H9 (cell line): Measurements from ENCODE around the gene CCNB2. TPM values are rescaled to one million over a fixed set of nuclear protein-coding genes. Genes with fewer than 3 reads are reported as not detected.
"Not testable (repeated sequence)": the region's sequence is repeated elsewhere in the genome, so short reads cannot be mapped to it uniquely, and the experiment has no call there.

Experiments used
- DNase-seq: peaks from one replicate; pipeline ENCODE4 v3.0.0-alpha.2; 2017
- H2AFZ ChIP-seq: one replicate; pipeline ENCODE4 v1.6.1; 2013; ENCODE audit warnings: mild to moderate bottlenecking, low read length, control low read depth, moderate library complexity
- H2AK5ac ChIP-seq: 2 replicates; pipeline ENCODE4 v1.6.1; 2013; ENCODE audit warnings: low read length, control low read depth, mixed read lengths; ENCODE audit not compliant: insufficient read length
- H2BK120ac ChIP-seq: one replicate; pipeline ENCODE4 v1.6.1; 2013; ENCODE audit warnings: low read depth, mild to moderate bottlenecking, low read length, control low read depth, inconsistent platforms; ENCODE audit not compliant: poor library complexity, severe bottlenecking
- H2BK12ac ChIP-seq: 2 replicates; pipeline ENCODE4 v1.6.1; 2013; ENCODE audit warnings: low read length, control low read depth, mixed read lengths, low read depth; ENCODE audit not compliant: insufficient read length
- H2BK15ac ChIP-seq: 2 replicates; pipeline ENCODE4 v1.6.1; 2013; ENCODE audit warnings: low read depth, low read length, control low read depth
- H2BK20ac ChIP-seq: one replicate; pipeline ENCODE4 v1.6.1; 2013; ENCODE audit warnings: low read depth, mild to moderate bottlenecking, low read length, control low read depth, inconsistent platforms; ENCODE audit not compliant: poor library complexity, severe bottlenecking
- H2BK5ac ChIP-seq: 2 replicates; pipeline ENCODE4 v1.6.1; 2013; ENCODE audit warnings: low read length, control low read depth, mixed read lengths; ENCODE audit not compliant: insufficient read length
- H3K14ac ChIP-seq: 2 replicates; pipeline ENCODE4 v1.6.1; 2013; ENCODE audit warnings: low read length, control low read depth; ENCODE audit not compliant: insufficient read depth
- H3K18ac ChIP-seq: 2 replicates; pipeline ENCODE4 v1.6.1; 2013; ENCODE audit warnings: low read depth, mild to moderate bottlenecking, mixed read lengths, low read length, control low read depth; ENCODE audit not compliant: insufficient read length
- H3K23ac ChIP-seq: 2 replicates; pipeline ENCODE4 v1.6.1; 2013; ENCODE audit warnings: low read length, control low read depth, mixed read lengths, low read depth; ENCODE audit not compliant: insufficient read length
- H3K23me2 ChIP-seq: 2 replicates; pipeline ENCODE4 v1.6.1; 2013; ENCODE audit warnings: low read depth, mild to moderate bottlenecking, mixed read lengths, low read length, control low read depth; ENCODE audit not compliant: insufficient read length, poor library complexity, severe bottlenecking
- H3K27ac ChIP-seq: 2 replicates; pipeline ENCODE4 v1.5.1; 2013; ENCODE audit warnings: low read length, control low read depth, mixed read lengths, low read depth; ENCODE audit not compliant: insufficient read length
- H3K27me3 ChIP-seq: 2 replicates; pipeline ENCODE4 v1.6.1; 2013; ENCODE audit warnings: low read length, control low read depth, inconsistent platforms; ENCODE audit not compliant: insufficient read depth
- H3K4ac ChIP-seq: 2 replicates; pipeline ENCODE4 v1.6.1; 2013; ENCODE audit warnings: low read depth, mild to moderate bottlenecking, control low read depth, inconsistent platforms, low read length, moderate library complexity
- H3K4me1 ChIP-seq: 2 replicates; pipeline ENCODE4 v1.6.1; 2013; ENCODE audit warnings: low read length, control low read depth, inconsistent platforms; ENCODE audit not compliant: insufficient read depth
- H3K4me2 ChIP-seq: 2 replicates; pipeline ENCODE4 v1.6.1; 2013; ENCODE audit warnings: low read length, control low read depth, mixed read lengths; ENCODE audit not compliant: insufficient read length, insufficient read depth
- H3K56ac ChIP-seq: 2 replicates; pipeline ENCODE4 v1.6.1; 2013; ENCODE audit warnings: low read depth, mild to moderate bottlenecking, mixed read lengths, low read length, control low read depth; ENCODE audit not compliant: insufficient read length
- H3K79me1 ChIP-seq: 2 replicates; pipeline ENCODE4 v1.6.1; 2013; ENCODE audit warnings: low read depth, mild to moderate bottlenecking, moderate library complexity, low read length, control low read depth, inconsistent platforms; ENCODE audit not compliant: insufficient read depth, poor library complexity, severe bottlenecking
- H3K79me2 ChIP-seq: 2 replicates; pipeline ENCODE4 v1.6.1; 2013; ENCODE audit warnings: low read length, control low read depth, inconsistent platforms; ENCODE audit not compliant: insufficient read depth
- H3K9ac ChIP-seq: 2 replicates; pipeline ENCODE4 v1.6.1; 2013; ENCODE audit warnings: low read length, control low read depth, mixed read lengths; ENCODE audit not compliant: insufficient read length; ENCODE audit errors: extremely low read depth
- H3K9me3 ChIP-seq: one replicate; pipeline ENCODE4 v1.6.1; 2013; ENCODE audit warnings: low read depth, low read length, inconsistent platforms; ENCODE audit not compliant: control insufficient read depth
- H3T11ph ChIP-seq: one replicate; pipeline ENCODE4 v1.6.1; 2013; ENCODE audit warnings: mild to moderate bottlenecking, low read length, control low read depth, inconsistent platforms
- H4K20me1 ChIP-seq: one replicate; pipeline ENCODE4 v1.6.1; 2013; ENCODE audit not compliant: control insufficient read depth, insufficient read length, insufficient read depth
- H4K5ac ChIP-seq: 2 replicates; pipeline ENCODE4 v1.6.1; 2013; ENCODE audit warnings: low read depth, mild to moderate bottlenecking, mixed read lengths, low read length, control low read depth; ENCODE audit not compliant: insufficient read length
- H4K8ac ChIP-seq: replicated peaks from 2 replicates; pipeline ENCODE4 v1.6.1; 2013; ENCODE audit warnings: low read length, control low read depth, mixed read lengths, low read depth; ENCODE audit not compliant: insufficient read length
- H4K91ac ChIP-seq: 2 replicates; pipeline ENCODE4 v1.6.1; 2013; ENCODE audit warnings: low read depth, mild to moderate bottlenecking, moderate library complexity, mixed read lengths, low read length, control low read depth; ENCODE audit not compliant: insufficient read length
- H3K27ac Mint-ChIP-seq, 3 experiments: 2 replicates in 2 of 3; 3 replicates in 1 of 3; pipeline ENCODE4 v1.8.0; 2020 to 2021; ENCODE audit warnings: mixed read lengths in 3 of 3, mild to moderate bottlenecking in 1 of 3, moderate library complexity in 1 of 3
- H3K27me3 Mint-ChIP-seq: 2 replicates; pipeline ENCODE4 v1.8.0; 2021; ENCODE audit warnings: low read depth, mild to moderate bottlenecking, moderate library complexity, mixed read lengths
- H3K36me3 Mint-ChIP-seq, 3 experiments: 2 replicates in 2 of 3; 3 replicates in 1 of 3; pipeline ENCODE4 v1.8.0; 2020 to 2021; ENCODE audit warnings: low read depth in 3 of 3, mixed read lengths in 3 of 3; ENCODE audit not compliant: insufficient read depth in 1 of 3
- H3K4me1 Mint-ChIP-seq, 2 experiments: 2 replicates each; pipeline ENCODE4 v1.8.0; 2020; ENCODE audit warnings: mixed read lengths in 2 of 2
- H3K4me3 Mint-ChIP-seq, 2 experiments: 2 replicates in 1 of 2; 3 replicates in 1 of 2; pipeline ENCODE4 v1.8.0; 2020 to 2021; ENCODE audit warnings: mild to moderate bottlenecking in 2 of 2, mixed read lengths in 2 of 2, moderate library complexity in 1 of 2
- H3K9me3 Mint-ChIP-seq, 2 experiments: 2 replicates in 1 of 2; 3 replicates in 1 of 2; pipeline ENCODE4 v1.8.0; 2020; ENCODE audit warnings: mild to moderate bottlenecking in 2 of 2, mixed read lengths in 2 of 2, moderate library complexity in 1 of 2
- CTCF ChIP-seq: fragments of 200-600 bp; sonication (generic); conservative IDR thresholded peaks from 3 replicates; pipeline ENCODE4 v1.8.0; 2021; ENCODE audit warnings: antibody characterized with exemption, mild to moderate bottlenecking
- WGBS: extraction: QIAGEN DNeasy Blood & Tissue Kit; methylation state at CpG from one replicate; pipeline ENCODE4 v1.1.7; 2013; ENCODE audit warnings: missing lambda C conversion rate, low lambda C conversion rate, mixed read lengths; ENCODE audit not compliant: insufficient read length; ENCODE audit errors: extremely low coverage; 5-methylcytosine and 5-hydroxymethylcytosine counted together
- total RNA-seq: library from RNA; stranded (reverse); gene quantifications from 2 replicates; pipeline ENCODE4 v1.2.1, GENCODE V29; 2021

The CCNB2 gene
- total RNA-seq, 1 experiment from 2014 or later: 122 TPM

GRCh38 chr15:59124261-59124660 is 19.3 kb downstream of the CCNB2 start:
- H3K4ac ChIP-seq: no peak overlapping the region
- no peak overlapping the region for H2BK12ac ChIP-seq

GRCh38 chr15:59125683-59126082 is 20.7 kb downstream of the CCNB2 start:
- H2BK120ac ChIP-seq, H3K14ac ChIP-seq, H3K4me2 ChIP-seq, H3K27me3 ChIP-seq, H2BK20ac ChIP-seq, H3K18ac ChIP-seq, H3T11ph ChIP-seq, H2BK15ac ChIP-seq, H3K27ac ChIP-seq, H3K4me1 Mint-ChIP-seq, H3K9me3 ChIP-seq, H2BK5ac ChIP-seq, H3K4me3 Mint-ChIP-seq, H4K91ac ChIP-seq, H4K8ac ChIP-seq, H3K4me1 ChIP-seq, H3K23ac ChIP-seq, H3K27me3 Mint-ChIP-seq, H2BK12ac ChIP-seq, H4K5ac ChIP-seq, H2AK5ac ChIP-seq, H3K9ac ChIP-seq, H3K4ac ChIP-seq, H3K56ac ChIP-seq, DNase-seq, H2AFZ ChIP-seq, H3K27ac Mint-ChIP-seq, H3K23me2 ChIP-seq, H3K79me1 ChIP-seq, H3K79me2 ChIP-seq, H4K20me1 ChIP-seq: not testable (repeated sequence)
- no CpG with 5 or more reads among the region's 4 CpGs for WGBS
- peaks cover 31 to 41% of the 10 kb centered on the region in 2 experiments for H3K9me3 Mint-ChIP-seq
- peaks cover 75 to 94% (median 92%) of the 10 kb centered on the region in 3 experiments for H3K36me3 Mint-ChIP-seq

More at GRCh38 chr15:59124261-59124660, 19.3 kb downstream of the CCNB2 start:
- peaks cover 17 to 27% of the 10 kb centered on the region in 2 experiments for H3K9me3 Mint-ChIP-seq
- DNase-seq: no peak
- Histone ChIP-seq H2BK20ac (no peak overlapping the region), H2AFZ (no peak overlapping the region), H4K8ac (no peak overlapping the region), H4K5ac (no peak overlapping the region), H3K27me3 (no peaks in the 10 kb centered on the region), H3K4me2 (no peak overlapping the region), H3K79me1 (no peaks in the 10 kb centered on the region), H2AK5ac (no peak overlapping the region), H3K4me1 (no peaks in the 10 kb centered on the region), H3K18ac (no peak overlapping the region), H2BK5ac (no peak overlapping the region), H3K56ac (no peak overlapping the region), H3K14ac (no peak overlapping the region), H3T11ph (no peak overlapping the region), H3K23ac (no peak overlapping the region), H3K79me2 (no peaks in the 10 kb centered on the region), H4K20me1 (no peaks in the 10 kb centered on the region), H3K9me3 (no peaks in the 10 kb centered on the region), H3K23me2 (no peaks in the 10 kb centered on the region), H3K9ac (no peak overlapping the region), H3K27ac (no peak overlapping the region), H2BK120ac (no peak overlapping the region), H2BK15ac (no peak overlapping the region), H4K91ac (no peak overlapping the region)
- H3K27me3 Mint-ChIP-seq: no peaks in the 10 kb centered on the region
- H3K36me3 Mint-ChIP-seq: peaks cover 69 to 92% (median 87%) of the 10 kb centered on the region in 3 experiments
- no peak for TF ChIP-seq CTCF
- H3K4me3 Mint-ChIP-seq: no peak overlapping the region
- no CpG with 5 or more reads among the region's 2 CpGs for WGBS
- no peaks in the 10 kb centered on the region for H3K4me1 Mint-ChIP-seq
- H3K27ac Mint-ChIP-seq: peak overlapping the region in 1 of 3 experiments; percentile 60; a peak in 3 of 7 replicates
